ENCODE results near the gene GPATCH3. TPM values are rescaled to one million over a fixed set of nuclear protein-coding genes. Genes with fewer than 3 reads are reported as not detected.

The GPATCH3 gene
- total RNA-seq, 1 experiment from 2014 or later = 14.8 TPM

- Histone ChIP-seq H4K20me1 (ENCODE audit: insufficient read depth) (no peaks in the 10 kb centered on the region), H2AFZ (ENCODE audit: low read depth, low read length, poor library complexity, severe bottlenecking) (no peak within 1 kb of the TSS), H3K27me3 (ENCODE audit: insufficient read depth, low read length) (no peaks in the 10 kb centered on the region), H3K4me3 (replicated peaks in 1 of 2; ENCODE audit: low read depth in 1 of 2, low read length in 2 of 2) (peak within 1 kb of the TSS; percentile 88 to 96), H3K9me2 (ENCODE audit: insufficient read depth) (no peaks in the 10 kb centered on the region), H3K4me1 (ENCODE audit: control insufficient read depth in 1 of 2, insufficient read depth in 2 of 2, low read length in 2 of 2) (peaks cover 40 to 69% of the 10 kb centered on the region in 2 experiments), H3K9ac (ENCODE audit: low read length) (peak within 1 kb of the TSS; percentile 99), H3K9me3 (ENCODE audit: control insufficient read depth in 1 of 2, insufficient read depth in 1 of 2, low read depth in 1 of 2, low read length in 2 of 2) (no peaks in the 10 kb centered on the region), H3K4me2 (ENCODE audit: low read length) (peak within 1 kb of the TSS; percentile 100), H3K36me3 (ENCODE audit: control insufficient read depth in 1 of 2, insufficient read depth in 2 of 2, low read length in 2 of 2) (0 out of 4 replicates have a peak, but pooled peaks cover 0 to 5% of the 10 kb centered on the region in 2 experiments), H3K27ac (ENCODE audit: low read depth, low read length) (peak within 1 kb of the TSS; percentile 100), H3K79me2 (ENCODE audit: insufficient read depth, low read length) (peaks cover 20% of the 10 kb centered on the region)
- DNase-seq (ENCODE audit: low read depth, low spot score) (peak; percentile 98), ATAC-seq (peak; percentile 64)
- intact Hi-C loops (cut with micrococcal nuclease) = loop anchor here (1.0 to 10.0 kb wide), 3 partner anchors 10 to 261 kb away; partner anchors contain the start of gene ARID1A
- RAD21 ChIA-PET (ENCODE audit: low non-redundant PET in 1 of 2, low total read pairs in 2 of 2, uncharacterized antibody in 2 of 2, unreplicated experiment in 2 of 2) = no interaction called here
- BruUV-seq (replicated peaks) = TSS peak; percentile 96
- POLR2A ChIA-PET = interaction anchor here (0.7 to 3.9 kb wide), 6 partner anchors 8 to 52 kb away, joined by 3 to 29 read pairs (median 3); partner anchors contain the start of gene GPN2
- TF ChIP-seq JUND (IDR thresholded peaks at IDR 0.05) = no peak
- peak; percentile 100 for TF ChIP-seq POLR2AphosphoS5 (IDR thresholded peaks at IDR 0.05; ENCODE audit: low read depth, low read length)
- peak; percentile 97 for TF ChIP-seq POLR2A (IDR thresholded peaks at IDR 0.05; ENCODE audit: borderline replicate concordance, extremely low read depth, insufficient read depth, insufficient read length)
- TF ChIP-seq TCF7L2 (IDR thresholded peaks at IDR 0.05; ENCODE audit: borderline replicate concordance, extremely low read depth, insufficient read depth, insufficient read length) = no peak
- TF ChIP-seq, protein P1, sequence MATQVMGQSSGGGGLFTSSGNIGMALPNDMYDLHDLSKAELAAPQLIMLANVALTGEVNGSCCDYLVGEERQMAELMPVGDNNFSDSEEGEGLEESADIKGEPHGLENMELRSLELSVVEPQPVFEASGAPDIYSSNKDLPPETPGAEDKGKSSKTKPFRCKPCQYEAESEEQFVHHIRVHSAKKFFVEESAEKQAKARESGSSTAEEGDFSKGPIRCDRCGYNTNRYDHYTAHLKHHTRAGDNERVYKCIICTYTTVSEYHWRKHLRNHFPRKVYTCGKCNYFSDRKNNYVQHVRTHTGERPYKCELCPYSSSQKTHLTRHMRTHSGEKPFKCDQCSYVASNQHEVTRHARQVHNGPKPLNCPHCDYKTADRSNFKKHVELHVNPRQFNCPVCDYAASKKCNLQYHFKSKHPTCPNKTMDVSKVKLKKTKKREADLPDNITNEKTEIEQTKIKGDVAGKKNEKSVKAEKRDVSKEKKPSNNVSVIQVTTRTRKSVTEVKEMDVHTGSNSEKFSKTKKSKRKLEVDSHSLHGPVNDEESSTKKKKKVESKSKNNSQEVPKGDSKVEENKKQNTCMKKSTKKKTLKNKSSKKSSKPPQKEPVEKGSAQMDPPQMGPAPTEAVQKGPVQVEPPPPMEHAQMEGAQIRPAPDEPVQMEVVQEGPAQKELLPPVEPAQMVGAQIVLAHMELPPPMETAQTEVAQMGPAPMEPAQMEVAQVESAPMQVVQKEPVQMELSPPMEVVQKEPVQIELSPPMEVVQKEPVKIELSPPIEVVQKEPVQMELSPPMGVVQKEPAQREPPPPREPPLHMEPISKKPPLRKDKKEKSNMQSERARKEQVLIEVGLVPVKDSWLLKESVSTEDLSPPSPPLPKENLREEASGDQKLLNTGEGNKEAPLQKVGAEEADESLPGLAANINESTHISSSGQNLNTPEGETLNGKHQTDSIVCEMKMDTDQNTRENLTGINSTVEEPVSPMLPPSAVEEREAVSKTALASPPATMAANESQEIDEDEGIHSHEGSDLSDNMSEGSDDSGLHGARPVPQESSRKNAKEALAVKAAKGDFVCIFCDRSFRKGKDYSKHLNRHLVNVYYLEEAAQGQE (IDR thresholded peaks at IDR 0.05; ENCODE audit: low read depth) = no peak
- TF ChIP-seq, protein P2, sequence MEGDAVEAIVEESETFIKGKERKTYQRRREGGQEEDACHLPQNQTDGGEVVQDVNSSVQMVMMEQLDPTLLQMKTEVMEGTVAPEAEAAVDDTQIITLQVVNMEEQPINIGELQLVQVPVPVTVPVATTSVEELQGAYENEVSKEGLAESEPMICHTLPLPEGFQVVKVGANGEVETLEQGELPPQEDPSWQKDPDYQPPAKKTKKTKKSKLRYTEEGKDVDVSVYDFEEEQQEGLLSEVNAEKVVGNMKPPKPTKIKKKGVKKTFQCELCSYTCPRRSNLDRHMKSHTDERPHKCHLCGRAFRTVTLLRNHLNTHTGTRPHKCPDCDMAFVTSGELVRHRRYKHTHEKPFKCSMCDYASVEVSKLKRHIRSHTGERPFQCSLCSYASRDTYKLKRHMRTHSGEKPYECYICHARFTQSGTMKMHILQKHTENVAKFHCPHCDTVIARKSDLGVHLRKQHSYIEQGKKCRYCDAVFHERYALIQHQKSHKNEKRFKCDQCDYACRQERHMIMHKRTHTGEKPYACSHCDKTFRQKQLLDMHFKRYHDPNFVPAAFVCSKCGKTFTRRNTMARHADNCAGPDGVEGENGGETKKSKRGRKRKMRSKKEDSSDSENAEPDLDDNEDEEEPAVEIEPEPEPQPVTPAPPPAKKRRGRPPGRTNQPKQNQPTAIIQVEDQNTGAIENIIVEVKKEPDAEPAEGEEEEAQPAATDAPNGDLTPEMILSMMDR (IDR thresholded peaks at IDR 0.05 in 2 of 3, conservative IDR thresholded peaks at IDR 0.05 in 1 of 3; ENCODE audit: borderline replicate concordance in 1 of 3, insufficient read depth in 1 of 3, low read depth in 2 of 3, low read length in 2 of 3) = peak in 2 of 3 experiments; percentile 84 to 91; a peak in 4 of 6 replicates
- TF ChIP-seq ZFX (IDR thresholded peaks at IDR 0.05) = peak; percentile 73
- CTCF ChIA-PET = interaction anchor here (1.0 to 3.4 kb wide), 4 partner anchors 7 to 261 kb away, joined by 4 to 14 read pairs (median 7); no protein-coding TSS in a partner anchor
Measured at GRCh38 chr1:26862781-26863684, 37.2 kb downstream of the GPATCH3 start, which contains the start of gene SFN. Gene SFN (plus strand): TSS chr1:26863149. CDS start chr1:26863213, 64 bp downstream.

Measured in HCT116 (cell line).